ENCODE data around the gene FBXW9.
"Not testable (repeated sequence)": the region's sequence is repeated elsewhere in the genome, so short reads cannot be mapped to it uniquely, and the experiment has no call there.

Gene FBXW9

DNA sequence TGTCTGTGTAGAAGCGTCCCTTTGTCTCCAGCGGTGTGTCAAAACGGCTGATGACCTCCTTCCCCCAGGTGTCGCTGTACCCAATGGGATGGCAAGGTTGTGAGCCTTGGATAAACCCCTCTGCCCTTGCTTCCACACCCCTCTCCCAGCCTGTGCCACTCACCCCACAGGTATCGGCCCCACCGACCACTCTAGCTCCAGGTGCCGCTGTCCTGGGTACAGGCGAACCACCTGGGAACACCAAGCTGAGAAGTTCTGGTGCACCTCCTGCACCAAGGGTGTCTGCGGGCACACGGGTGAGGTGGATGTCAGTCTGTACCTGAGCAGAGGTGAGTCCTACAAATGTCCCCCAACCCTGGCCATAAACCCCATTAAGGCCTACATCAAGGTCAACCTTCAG, 46.5 kb downstream of the FBXW9 start:
- no peak for DNase-seq

DNA sequence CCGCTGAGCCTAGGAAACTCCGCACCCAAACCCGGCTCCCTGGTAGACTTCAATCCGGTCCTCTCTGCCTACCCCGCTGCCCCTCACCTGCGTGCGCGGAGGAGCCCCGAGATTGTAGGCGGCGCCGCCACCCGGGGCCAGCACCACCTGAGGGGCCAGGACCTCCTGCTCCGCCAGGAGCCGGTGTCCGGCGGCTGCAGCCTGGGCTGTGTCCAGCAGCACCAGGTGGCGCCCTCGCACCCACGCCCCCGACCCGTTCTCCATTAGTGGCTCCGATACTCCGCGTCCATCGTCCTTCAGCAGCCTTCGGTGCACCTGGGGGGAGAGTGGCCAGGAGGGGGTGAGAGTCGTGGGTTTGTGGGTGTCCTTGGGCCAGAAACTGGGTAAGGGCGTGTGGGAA, 48.3 kb downstream of the FBXW9 start:
- no peak for DNase-seq

DNA sequence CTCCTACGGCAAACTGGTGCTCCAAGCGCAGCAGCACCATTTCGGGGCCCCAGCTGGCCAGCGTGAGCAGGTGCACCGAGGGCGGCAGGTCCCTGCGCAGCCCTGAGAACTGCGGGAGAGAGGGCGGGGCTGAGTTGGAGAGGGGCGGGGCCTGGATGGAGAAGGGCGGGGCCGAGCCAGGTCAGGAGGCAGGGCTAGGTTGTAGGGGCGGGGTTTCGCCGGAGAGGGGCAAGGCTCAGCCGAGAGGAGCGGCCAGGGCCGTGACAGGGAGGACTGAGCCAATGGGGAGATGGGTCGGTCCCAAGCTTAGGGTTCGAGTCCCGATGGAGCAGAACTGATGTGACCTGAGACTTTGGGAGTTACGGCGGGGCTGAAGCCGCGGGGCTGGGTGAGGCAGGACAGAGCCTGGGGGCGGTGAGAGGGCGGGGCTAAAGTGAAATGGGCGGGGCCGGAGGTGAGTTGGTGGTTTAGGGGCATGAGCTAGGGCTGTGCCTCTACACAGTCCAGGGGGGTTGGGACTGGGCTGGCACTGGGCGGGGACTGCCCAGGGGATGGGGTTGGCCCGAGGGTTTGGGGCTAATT, 48.9 kb downstream of the FBXW9 start:
- DNase-seq: no peak

DNA sequence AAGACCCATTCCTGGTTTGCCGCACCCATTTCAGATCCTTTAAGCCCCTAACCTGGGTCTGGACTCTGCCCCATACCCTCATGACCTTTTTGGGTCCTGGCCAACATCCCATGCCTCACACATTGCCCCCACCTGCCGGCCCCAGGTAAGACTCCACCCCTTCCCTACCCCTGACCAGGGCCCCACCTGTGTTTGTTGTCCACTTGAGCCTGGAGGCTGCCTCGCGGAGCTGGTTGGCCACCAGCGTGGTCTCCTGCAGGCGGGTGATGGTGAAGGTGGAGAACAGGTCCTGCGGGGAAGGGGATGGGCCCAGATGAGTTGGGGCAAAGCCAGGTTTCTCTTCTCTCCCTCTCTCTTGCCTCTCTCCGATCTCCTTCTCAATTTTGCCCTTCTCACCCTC, 49.4 kb downstream of the FBXW9 start:
- no peak for DNase-seq

DNA sequence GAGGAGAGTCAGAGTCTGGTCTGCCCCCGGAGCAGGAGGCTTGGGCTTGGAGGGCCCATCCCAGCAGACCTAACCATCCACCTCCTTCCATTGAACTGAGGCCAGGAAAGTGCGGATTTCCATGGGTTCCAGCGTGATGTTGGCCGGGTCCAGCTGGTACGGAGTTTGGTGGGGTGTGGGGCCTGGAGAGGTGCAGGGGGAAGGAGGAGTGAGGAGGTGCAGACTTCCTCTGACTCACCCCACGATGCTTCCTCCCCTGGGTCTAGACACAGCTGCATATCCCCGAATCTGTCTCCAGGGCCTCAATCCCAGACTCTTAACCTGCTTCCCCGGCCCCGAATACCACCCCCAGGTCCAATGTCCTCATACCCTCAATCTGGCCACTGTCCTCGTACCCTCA, 49.9 kb downstream of the FBXW9 start:
- no peak for DNase-seq

GRCh38 chr19:12643716-12644115, 52.7 kb downstream of the FBXW9 start:
- not testable (repeated sequence) for DNase-seq

DNA sequence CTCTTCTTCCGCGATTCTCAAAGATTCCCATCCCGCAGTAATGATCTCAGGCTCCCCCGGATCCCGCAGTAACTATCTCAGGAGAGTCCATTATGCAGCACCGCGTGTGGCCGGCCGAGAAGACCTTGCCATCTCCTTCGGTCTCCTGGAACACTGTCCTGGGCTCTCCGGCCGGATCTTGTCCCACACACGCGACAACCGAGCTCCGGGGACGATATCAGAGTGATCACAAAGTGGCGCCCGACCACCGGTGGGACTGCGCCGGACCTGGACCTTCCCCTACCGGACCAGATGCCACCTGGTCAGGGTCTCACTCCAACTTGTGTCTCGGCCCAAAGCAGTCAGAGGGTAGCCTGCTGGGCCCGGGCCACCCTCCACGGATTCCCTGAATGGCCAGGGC, 53.9 kb downstream of the FBXW9 start:
- no peak for DNase-seq

- no peak for DNase-seq
These were observed 55.0 kb downstream of the FBXW9 start for GRCh38 chr19:12641456-12641855.

DNA sequence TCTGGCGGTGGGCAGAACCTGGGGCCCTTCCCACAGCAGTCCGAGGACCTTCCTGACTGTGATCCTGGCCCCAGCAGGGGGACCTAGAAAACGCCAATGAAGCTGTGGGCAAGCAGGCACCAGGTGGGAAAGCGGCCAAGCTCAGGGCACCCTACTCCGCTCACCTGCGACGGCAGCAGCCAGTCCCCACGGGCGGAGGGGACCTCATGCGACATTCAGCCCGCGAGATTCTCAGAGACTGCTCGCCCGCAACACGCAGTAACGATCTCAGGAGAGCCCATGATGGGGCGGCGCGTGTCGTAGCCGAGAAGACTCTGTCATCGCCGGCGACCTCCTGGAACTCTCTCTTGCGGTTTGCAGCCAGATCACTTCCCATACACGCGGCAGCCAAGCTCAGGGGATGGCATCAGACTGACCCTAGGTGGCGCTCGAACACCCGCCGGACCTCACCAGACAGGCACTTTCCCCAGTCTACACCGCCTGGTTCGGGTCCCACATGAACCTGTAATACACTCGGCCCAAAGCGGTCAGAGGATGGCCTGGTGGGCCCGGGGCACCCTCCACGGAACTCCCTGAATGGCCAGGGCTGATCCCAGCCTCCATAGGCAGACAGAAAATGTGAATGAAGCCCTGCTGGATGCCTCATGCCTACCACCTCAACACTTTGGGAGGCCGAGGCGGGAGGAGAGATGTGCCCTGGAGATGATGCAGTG, 56.4 kb downstream of the FBXW9 start:
- peak; percentile 95 for DNase-seq

Data from activated CD8-positive, alpha-beta memory T cell treated with anti-CD3 and anti-CD28 coated beads for 24 hours (primary cell).